NT2/D1 (cell line): ENCODE data around the gene FAM199X.

Source experiments
- SUZ12 ChIP-seq: IDR thresholded peaks from 2 replicates; pipeline ENCODE4 v1.6.1; 2011; ENCODE audit not compliant: insufficient read length, insufficient read depth; ENCODE audit errors: extremely low read depth
- YY1 ChIP-seq: IDR thresholded peaks from 2 replicates; pipeline ENCODE4 v1.6.1; 2011; ENCODE audit not compliant: insufficient read length, insufficient read depth

DNA sequence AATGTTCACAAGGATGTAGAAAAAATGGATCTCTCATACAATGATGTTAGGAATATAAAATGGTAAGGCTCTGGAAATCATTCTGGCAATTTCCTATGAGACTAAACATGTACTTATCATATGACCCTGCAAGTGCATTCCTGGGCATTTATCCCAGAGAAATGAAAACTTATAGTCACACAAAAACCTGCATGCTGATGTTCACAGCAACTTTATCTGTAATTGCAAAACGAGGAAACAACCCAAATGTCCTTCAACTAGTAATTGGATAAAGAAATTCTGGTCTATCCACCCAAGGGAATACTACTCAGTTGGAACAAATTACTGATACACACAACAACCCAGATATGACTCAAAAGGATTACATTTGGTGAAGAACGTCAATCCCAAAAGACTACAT lies 39.4 kb upstream of the FAM199X start:
- TF ChIP-seq YY1 = no peak
- no peak for TF ChIP-seq SUZ12
